VCaP (cell line): ENCODE measurements around the gene AMN.
A peak's percentile ranks its signal among the peaks of the same experiment; 100 is the strongest.

Experiments
- H3K27ac ChIP-seq: fragments of 450-650 bp; 2 replicates; pipeline ENCODE4 v1.5.1; 2017
- TF ChIP-seq, protein P1 (sequence below): fragments of 450-650 bp; conservative IDR thresholded peaks from 2 replicates; pipeline ENCODE4 v1.5.1; 2017; ENCODE audit warnings: mild to moderate bottlenecking, moderate library complexity

AMN gene

DNA sequence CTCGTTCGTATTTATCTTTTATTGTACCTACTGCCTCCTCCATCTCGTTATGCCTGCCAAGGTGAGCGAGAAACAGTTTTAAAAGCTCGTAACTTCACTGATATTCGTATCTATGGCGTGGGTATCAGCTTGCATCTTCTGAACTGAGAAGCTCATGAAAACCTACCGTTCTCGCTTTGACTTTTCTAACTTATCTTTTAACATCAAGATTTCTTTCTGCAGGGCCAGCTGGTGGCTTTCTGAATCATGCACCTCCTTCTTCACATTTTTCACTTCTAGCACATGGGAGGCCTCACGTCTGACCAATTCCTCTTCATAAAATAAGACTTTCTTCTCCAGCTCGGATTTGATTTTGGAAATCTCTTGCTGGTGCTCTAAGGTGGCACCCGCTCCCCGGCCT is 45.8 kb downstream of the AMN start:
- H3K27ac ChIP-seq = no peak overlapping the region
- TF ChIP-seq, protein P1, sequence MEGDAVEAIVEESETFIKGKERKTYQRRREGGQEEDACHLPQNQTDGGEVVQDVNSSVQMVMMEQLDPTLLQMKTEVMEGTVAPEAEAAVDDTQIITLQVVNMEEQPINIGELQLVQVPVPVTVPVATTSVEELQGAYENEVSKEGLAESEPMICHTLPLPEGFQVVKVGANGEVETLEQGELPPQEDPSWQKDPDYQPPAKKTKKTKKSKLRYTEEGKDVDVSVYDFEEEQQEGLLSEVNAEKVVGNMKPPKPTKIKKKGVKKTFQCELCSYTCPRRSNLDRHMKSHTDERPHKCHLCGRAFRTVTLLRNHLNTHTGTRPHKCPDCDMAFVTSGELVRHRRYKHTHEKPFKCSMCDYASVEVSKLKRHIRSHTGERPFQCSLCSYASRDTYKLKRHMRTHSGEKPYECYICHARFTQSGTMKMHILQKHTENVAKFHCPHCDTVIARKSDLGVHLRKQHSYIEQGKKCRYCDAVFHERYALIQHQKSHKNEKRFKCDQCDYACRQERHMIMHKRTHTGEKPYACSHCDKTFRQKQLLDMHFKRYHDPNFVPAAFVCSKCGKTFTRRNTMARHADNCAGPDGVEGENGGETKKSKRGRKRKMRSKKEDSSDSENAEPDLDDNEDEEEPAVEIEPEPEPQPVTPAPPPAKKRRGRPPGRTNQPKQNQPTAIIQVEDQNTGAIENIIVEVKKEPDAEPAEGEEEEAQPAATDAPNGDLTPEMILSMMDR = no peak

DNA sequence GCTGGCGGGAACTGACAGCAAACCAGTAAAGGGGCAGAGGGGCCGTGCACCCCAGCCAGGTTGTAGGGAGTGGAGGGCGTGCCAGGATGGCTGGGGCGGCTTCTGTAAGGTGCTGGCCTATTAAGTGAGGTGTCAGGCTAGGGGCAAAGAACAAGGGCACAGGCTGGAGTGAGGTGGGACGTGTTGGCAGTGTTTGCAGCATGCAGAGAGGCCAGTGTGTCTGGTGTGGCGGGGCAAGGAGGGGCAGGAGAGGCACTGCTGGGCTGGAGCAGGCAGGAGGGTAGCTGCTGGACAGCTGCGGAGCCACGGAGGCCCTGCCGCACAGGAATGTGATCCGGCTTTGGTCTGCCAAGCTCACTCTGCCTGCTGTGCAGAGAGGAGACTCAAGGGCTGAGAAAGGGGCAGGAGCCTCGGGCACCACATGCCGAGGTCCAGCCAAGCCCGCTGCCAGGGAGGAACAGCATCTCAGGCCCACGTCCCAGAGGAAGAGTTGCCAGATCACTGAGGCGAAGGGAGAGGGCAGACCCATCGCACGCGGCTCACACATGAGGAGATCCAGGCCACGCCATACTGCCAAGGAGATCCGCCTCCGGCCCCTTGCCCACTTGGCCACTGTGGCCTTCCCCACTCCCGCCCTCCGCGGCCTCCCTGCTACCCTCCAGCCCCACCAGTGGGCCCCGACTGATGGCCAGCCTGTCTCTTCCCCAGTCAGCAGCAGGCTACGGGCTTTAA is 46.8 kb downstream of the AMN start:
- H3K27ac ChIP-seq = no peak overlapping the region
- TF ChIP-seq, protein P1 = no peak

DNA sequence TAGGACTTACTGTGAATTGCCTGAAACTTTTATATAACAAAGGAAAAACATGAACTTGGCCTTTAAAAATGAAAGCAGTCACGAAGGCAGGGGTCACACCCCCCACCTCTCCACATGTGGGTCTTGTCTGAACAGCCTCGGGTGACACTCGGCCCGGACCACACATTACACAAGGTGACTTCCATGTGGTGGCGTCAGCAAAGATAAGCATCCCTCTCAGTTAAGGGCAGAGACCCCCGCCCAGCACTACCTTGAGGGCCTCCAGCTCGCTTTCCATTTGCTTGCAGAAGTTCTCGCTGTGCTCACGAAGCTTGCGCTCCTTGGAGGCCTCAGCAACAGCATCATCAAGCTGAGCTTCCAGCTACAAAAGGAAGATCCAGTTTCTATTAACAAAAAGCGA is 47.4 kb downstream of the AMN start:
- no peak overlapping the region for H3K27ac ChIP-seq
- TF ChIP-seq, protein P1 = no peak

DNA sequence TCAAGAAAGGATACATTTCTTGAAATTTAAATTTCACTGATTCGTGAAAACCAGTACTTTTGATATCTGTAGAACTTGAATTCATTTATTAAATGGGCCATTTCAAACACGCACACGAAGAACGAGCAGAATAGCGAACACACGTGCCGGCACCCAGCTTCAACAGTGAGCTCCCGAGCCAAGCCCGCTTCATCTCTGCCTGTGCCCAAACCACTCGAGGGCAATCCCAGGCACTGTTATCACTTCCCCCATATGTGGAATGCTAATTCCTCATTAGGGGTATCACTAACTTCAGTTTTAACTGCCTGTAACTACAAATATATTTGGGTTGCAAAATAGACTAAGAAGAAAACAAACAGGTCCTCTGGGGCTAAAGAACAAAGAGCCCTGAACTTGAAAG is 48.0 kb downstream of the AMN start:
- TF ChIP-seq, protein P1 = no peak
- H3K27ac ChIP-seq = peak overlapping the region; percentile 26; the same call in 1 of the 2 replicates

DNA sequence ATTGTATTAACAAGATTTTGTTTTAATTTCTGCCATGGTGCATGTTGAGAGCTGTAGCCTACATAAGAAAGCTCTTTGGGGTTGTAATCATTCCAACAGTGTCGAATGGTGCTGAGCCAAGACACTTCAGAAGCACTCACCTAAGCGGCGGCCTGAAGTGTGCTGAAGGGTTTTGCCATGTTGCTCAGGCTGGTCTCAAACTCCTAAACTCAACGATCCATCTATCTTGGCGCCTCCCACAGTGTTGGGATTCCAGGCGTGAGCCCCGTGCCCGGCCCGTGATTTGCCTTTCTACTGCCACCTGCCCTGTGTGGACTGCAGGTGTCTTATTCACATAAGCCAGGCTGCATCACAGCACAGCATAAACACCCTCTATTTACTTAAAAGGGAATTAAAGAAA is 48.9 kb downstream of the AMN start:
- 0 out of 2 replicates have a peak overlapping the region, but pooled peaks have one; percentile 26 for H3K27ac ChIP-seq
- TF ChIP-seq, protein P1 = no peak

DNA sequence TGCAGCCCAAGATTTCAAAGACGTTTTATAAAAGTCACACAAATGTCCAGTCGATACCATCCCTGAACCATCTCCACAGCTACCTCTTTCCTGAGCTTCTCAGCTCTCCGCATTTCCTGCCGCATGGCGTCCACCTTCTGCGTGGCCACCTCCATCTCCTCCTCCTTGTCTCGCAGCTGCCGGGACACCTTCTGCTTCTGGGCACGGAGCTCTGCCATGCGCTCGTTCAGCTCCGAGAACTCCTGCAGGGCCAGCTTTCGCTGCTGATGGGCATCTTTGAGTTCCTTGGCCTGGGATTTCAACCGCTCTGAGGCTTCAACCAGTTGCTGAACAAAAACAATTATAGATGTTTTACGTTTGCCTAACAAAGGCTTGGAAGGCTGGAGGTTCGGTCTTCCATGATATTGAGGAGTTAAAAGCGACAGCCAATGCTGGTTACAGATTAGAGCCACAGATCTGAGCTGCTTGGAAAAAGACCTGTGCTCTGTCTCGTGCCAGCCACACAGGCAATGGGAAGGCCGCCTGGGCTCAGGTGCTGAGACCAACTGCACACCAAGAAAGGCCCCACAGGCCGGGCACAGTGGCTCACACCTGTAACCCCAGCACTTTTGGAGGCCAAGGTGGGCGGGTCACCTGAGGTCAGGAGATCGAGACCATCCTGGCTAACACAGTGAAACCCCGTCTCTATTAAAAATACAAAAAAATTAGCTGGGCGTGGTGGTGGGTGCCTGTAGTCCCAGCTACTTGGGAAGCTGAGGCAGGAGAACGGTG is 49.6 kb downstream of the AMN start:
- H3K27ac ChIP-seq = peak overlapping the region; percentile 84
- TF ChIP-seq, protein P1 = no peak

DNA sequence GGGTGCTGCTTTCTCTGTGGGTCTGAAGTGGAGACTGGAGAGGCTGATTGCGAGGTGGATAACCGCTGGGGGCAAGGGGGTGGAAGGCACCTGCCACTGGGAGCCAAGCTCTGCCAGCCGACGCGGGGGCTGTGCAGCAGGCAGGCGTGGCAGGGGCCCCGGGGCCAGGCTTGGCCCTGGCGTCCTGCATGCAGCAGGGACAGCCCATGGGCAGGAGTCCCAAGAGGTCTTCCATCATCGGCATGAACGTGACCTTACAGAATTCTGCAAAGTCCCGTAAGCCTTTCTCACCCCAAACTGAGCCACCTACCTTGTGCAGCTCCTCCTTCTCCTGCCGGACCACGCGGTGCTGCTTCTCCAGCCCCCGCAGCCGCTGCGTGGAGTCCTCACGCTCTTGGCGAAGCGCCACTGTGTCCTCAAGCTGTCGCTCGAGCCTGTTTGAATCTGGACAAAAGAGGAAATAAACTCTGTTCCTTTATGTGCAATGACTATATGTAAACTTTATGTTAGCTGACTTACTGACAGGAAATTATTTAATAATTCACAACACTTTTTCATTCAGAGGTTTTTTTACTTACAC is 51.3 kb downstream of the AMN start:
- TF ChIP-seq, protein P1 = no peak
- H3K27ac ChIP-seq = peak overlapping the region; percentile 84
